DMS114 treated with DMSO at 0.1 percent for 48 hours (cell line): ENCODE data around the gene SPRTN.
A peak's percentile ranks its signal among the peaks of the same experiment; 100 is the strongest.
"Not testable (repeated sequence)": the region's sequence is repeated elsewhere in the genome, so short reads cannot be mapped to it uniquely, and the experiment has no call there.

ENCODE experiments used
- DNase-seq: peaks from one replicate; lab custom pipeline; 2025; ENCODE audit not compliant: unreplicated experiment; lab: John Stamatoyannopoulos, UW

Gene SPRTN

DNA sequence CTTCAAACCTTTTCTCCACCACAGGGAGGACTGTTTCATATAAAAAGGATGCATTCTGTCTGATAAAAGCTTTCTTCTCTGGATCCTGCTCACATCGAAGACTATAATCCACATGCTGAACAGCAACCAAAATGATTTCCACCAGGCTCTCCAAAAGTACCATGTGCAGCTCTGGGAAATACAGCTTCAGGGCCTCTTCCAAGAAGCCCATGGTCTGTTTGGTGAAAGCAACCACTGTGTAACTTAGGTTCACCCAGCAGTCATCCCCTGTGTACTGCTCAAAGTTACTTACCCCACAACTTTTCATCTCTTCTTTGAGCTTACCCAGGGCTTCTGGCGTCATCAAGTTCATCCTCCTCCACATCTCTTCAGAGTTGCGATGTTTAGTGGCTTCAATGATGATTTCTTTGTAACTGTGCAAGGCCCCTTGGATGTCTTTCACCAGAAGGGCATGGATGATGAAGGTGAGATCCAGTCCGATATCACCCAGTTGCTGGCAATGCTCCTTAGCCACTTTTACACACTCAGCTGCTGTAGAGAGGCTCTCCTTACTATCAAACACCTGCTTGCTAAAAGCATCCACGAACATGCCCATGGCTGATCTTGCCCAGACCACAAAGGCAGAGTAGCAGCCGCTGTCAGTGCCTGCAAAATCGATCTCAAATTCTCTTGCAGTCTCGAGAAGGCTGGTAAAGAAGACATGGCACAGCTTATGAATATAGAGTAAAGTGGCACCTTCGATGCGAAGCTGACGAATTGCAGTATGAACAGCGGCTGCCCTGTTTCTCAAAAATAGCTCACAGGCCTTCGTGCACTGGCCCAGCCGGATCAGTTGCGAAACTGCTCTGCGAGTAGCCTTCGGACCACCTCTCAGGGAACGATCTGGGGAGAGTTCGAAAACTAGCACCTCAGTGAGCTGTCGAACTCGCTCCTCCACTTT, 2.2 kb upstream of the SPRTN start:
- no peak for DNase-seq

GRCh38 chr1:231337043-231337471, 1.0 kb upstream of the SPRTN start:
- DNase-seq = no peak

GRCh38 chr1:231337472-231338269, 422 bp upstream of the SPRTN start, which contains the start of gene EXOC8:
Gene EXOC8 (minus strand): TSS chr1:231337852. CDS start chr1:231337745, 107 bp downstream.
- DNase-seq = peak; percentile 95

- DNase-seq = no peak
Measured at GRCh38 chr1:231340328-231341013, 2.4 kb downstream of the SPRTN start.

DNA sequence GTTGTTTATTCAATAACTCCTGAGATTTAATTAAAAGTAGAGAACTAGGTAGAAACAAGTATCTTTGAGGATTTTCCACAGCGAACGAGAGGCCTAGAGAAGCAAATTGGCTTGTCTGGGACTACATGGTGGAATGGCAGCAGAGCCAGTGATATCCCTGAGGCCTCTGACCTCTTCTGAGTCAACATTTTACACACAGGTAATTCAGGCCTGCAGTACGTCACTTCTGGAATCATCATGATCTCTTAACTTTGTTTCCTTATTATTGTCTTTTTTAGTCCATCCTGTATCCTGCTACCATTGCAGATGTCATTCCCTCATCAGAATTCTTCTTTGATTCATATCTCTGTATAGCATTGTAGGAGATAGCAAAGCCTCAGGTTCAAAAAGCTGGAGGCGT, 9.9 kb downstream of the SPRTN start:
- no peak for DNase-seq

DNA sequence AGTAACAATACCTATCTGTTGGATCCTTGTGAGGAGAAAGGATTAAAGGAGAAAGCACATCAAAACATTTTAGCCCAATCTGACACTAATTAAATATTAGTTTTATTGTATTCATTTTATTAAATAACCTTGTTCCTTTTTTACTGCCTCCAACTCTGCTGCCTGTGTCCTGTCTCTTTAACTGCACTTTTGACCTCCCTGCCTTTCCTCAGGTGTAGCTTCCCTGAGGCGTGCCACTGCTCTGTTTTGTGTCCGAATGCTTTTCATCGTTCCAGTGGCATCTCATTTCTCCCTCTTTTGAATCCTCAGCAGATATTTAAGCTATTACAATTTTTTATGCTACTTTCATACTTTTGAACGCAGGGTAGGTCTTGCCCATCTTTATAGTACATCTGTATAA, 10.3 kb downstream of the SPRTN start:
- no peak for DNase-seq

DNA sequence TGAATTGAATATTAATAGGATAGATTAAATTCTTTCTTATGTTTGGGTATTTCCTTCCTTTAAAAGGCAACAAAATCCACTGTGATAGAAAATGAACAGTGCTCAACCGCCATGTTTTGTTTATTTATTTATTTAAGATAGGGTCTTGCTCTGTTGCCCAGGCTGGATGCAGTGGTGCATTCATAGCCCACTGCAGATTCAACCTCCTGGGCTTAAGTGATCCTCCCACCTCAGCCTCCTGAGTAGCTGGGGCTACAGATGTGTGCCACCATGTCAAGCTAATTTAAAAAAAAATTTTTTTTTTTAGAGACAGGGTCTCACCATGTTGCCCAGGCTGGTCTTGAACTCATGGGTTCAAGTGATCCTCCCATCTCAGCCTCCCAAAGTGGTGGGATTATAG, 10.8 kb downstream of the SPRTN start:
- DNase-seq = not testable (repeated sequence)

DNA sequence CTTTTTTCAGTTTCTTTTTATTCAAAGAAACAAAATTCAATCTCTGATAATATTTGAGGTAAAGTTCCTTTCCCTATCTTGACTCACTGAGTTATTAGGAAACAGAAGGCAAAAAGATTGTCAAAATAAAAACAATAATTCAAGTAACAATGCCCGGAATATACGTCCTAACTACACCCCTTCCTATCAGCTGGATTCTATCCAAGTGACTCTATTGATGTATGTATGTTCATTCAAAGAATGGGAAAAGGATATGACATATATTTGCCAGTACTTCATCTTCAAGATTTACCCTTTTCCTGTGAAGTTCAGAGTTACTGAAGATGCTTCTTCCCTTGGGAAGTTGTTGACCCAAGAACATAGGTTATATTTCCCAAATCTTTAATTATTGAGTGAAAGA, 13.7 kb downstream of the SPRTN start:
- no peak for DNase-seq

DNA sequence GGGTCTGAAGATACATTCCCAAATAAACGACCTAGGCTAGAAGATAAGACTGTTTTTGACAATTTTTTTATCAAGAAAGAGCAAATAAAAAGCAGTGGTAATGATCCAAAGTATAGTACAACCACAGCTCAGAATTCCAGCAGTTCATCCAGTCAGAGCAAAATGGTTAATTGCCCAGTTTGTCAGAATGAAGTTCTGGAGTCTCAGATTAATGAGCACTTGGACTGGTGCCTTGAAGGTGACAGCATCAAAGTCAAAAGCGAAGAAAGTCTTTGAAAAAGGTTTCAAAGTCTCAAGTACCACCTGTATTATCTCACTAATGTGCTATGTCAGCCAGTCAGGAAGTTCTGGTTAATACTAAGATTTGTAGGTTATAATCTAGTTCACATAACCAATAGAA, 15.0 kb downstream of the SPRTN start:
- no peak for DNase-seq

- no peak for DNase-seq
Measured at GRCh38 chr1:231354330-231355020, 16.4 kb downstream of the SPRTN start.

- no peak for DNase-seq
Measured at GRCh38 chr1:231355171-231355570, 17.1 kb downstream of the SPRTN start.

DNA sequence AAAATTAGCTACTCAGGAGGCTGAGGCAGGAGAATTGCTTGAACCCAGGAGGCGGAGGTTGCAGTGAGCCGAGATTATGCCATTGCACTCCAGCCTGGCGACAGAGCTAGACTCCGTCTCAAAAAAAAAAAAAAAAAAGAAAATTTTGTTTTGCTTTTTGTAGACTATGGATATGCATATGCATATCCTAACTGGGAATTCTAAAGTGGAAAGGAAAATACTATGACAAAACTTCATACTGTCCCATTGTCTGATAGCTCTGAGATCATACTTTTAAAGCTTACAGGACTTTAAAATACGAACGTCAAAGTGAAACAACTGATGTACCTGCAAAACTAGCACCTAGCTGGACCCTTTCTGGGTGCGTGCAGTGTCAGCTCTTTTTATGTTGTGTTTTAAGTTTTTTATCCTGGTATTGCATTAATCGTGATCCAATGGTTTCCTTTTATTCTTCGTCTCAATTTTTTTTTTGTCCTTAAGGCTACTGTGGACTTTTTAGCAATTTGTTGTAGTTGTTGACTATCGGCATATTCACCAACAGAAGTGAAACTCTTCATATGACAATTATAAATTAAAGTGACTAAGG, 19.2 kb downstream of the SPRTN start:
- DNase-seq = no peak

GRCh38 chr1:231357831-231358354, 19.8 kb downstream of the SPRTN start:
- peak; percentile 63 for DNase-seq

DNA sequence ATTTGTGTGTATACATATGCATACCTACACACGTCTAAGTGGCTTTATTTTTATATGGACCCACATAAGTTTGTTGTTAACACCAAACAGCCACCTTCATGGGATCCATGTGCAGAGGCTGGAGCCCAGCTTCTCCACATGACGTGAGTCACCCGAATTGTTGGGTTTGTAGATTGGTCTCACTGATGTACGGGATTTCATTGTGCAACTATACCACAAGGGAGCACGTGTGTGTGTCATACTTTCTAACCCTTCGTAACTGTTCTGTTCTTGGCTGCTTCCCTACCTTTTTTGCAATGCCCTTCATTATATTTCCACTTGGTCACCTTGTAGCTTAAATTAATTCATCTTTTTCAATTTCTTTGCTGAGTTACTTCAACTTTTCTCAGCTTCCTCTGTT, 21.0 kb downstream of the SPRTN start:
- DNase-seq = no peak

DNA sequence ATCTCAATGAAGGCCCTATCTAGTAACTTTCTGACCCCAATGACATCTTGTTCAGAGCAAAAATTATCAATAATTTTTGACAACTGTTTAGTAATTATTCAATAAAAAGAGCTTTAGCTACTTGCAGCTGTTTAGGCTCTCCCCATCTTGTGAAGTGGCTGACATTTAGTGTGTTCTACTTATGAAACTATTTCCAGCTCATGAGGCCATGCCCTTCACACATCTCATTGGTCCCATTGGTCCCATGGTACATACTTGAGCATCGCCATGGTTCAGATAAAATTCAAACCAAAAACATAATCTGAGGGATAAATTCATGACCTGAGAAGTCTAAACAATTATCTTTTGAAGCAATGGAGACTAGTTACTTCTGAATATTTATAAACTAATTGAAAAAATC, 24.2 kb downstream of the SPRTN start:
- DNase-seq = no peak

- DNase-seq = no peak
Measured at GRCh38 chr1:231363624-231364023, 25.5 kb downstream of the SPRTN start.

GRCh38 chr1:231364192-231364591, 26.1 kb downstream of the SPRTN start:
- no peak for DNase-seq

GRCh38 chr1:231369282-231369681, 31.2 kb downstream of the SPRTN start:
- peak; percentile 20 for DNase-seq

DNA sequence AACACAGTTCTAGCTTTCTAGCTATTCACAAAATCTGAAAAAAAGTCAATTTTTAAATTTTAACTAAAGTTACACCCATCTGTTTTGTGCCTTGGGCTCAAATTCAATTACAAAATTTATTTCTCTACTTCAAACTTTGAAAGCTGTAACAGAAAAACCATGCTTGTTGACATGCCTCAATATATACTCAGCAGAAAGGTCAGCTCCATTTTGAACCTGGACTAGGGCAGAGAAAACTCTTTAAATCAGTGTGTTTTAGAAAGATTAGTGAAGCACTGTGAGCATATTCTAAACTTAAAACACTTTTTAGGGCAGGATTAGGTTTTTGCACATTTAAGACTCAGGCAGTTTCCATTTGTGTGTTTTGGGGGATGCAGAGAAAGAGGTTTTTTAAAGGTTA, 34.4 kb downstream of the SPRTN start:
- no peak for DNase-seq

DNA sequence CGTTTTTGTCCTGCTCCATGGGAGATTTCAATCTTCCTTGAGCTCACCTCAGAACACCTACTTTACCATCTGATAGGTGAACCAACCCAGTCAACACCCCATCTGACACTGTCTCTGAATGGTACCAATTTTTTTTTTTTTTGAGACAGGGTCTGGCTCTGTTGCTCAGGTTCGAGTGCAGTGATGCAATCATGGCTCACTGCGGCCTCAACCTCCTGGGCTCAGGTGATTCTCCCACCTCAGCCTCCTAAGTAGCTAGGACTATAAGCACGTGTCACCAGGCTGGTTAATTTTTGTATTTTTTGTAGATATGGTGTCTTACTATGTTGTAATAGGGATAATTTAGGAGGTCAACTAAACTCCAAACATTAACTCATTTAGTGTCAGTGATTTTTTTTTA, 36.3 kb downstream of the SPRTN start:
- DNase-seq = no peak
